NCI-H446 (cell line): ENCODE measurements around the gene TAF15.
A peak's percentile ranks its signal among the peaks of the same experiment; 100 is the strongest.

Experiments used
- DNase-seq, 2 experiments: peaks; one replicate each; lab custom pipeline; 2025; lab: John Stamatoyannopoulos, UW

TAF15 gene

GRCh38 chr17:35786941-35787432, 22.3 kb upstream of the TAF15 start:
- no peak for DNase-seq

GRCh38 chr17:35788477-35789368, 20.6 kb upstream of the TAF15 start:
- no peak for DNase-seq

DNA sequence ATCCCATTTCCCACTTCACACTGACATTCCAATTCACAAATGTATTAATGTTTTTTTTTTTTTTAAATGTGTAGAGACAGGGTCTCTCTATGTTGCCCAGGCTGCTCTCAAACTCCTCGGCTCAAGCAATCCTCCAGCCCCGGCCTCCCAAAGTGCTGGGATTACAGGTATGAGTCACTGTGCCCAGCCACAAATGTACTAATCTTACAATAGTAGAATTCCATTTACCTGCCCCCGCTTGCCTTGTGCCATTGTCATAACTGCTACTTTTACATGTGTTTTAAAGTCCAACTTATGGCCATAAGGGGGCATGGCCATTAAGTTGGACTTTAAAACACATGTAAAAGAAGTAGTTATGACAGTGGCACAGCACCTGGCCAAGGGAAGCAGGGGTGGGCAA, 18.4 kb upstream of the TAF15 start:
- DNase-seq: no peak

DNA sequence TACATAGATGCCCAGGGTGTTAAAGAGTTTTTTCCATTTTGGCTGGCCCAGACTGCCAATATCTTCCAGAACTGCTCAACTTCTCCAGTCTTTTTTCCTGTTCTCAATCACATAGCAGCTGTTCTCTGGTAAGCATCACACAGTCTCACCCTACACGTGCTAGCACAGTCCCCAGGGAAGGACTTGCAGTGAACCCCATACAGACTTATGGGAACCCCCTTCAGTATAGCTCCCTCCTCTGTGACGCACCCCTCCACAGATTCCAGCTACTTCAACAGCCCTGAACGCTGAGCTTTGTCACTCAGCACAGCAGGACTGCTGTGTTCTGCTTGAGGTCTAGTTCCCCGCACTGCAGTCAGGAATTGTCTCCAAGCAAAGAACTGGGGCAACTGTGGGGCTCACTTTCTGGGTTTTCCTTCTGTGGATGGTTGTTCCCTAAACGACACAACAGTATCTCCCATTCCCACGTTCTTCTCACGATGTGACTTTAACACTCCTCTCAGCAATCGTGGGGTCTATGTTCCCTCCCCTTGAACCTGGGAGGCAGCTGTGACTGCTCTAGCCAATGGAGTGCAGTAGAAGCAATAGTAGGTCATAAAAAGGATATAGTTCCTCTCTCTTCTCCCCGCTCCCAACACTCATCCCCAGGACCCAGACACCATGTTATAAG, 17.5 kb upstream of the TAF15 start:
- DNase-seq: no peak

- no peak for DNase-seq
Measured at GRCh38 chr17:35793257-35793656, 16.0 kb upstream of the TAF15 start.

DNA sequence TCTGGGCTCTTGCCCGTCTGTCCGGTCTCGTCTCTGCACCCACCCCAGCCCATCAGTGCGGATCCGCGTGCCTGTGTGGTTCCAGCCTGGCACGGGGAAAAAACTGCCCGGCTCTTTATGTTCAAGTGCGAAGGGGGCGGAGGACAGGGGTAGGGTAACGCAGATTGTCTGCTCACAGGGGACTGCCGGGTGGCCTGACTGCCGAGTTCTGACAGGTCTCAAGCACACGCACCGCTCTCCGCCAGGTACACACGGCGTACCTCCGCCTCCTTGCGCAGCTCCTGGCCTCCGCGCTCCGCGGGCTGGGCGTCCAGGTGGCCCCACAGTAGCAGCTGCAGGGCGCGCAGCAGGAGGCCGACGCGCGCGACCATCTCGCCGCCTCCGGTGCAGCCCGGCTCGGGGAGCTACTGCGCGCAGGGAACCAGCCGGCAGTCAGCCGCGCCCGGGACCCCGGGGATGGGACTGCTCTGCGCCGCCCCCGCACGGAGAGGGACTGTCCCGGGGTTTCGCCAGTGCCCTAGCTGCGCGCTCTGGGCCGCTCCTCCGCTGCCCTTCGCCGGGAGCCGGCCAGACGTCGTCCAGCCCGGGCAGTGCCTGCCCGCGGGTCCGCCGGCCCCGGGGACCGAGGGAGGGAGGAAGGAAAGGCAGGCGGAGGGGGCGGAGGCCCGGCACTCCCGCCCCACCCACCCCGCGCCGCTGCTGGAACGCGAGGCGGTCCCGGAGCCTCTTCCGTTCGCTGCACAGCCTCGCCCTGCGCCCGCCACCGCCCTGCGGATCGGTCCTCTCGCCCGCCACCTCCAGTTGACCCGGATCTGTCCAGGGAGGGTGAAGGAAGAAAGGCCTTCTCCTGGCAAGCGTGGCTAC, 14.0 kb upstream of the TAF15 start, which contains the start of gene MMP28:
Gene MMP28, minus strand, starts transcription at position 635 of the 864 bp plus-strand sequence. Its CDS starts 264 bp downstream, at position 371.
- DNase-seq: no peak

GRCh38 chr17:35795871-35796265, 13.4 kb upstream of the TAF15 start:
- DNase-seq: no peak

DNA sequence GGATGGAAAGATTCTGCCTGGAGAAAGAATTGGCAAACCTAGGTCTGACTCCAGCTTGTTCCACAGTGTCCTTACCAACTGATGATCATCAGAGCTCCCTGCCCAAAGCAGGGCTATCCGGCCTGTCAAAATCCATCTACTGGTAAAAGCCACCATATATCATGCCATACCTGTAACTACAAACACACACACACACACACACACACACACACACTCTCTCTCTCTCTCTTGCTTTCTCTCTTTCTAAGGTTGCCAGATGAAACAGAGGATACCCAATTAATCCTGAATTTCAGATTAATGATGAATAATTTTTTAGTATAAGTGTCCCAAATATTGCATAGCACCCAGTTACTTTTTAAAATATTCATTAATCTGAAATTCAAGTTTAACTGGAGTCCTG, 12.3 kb upstream of the TAF15 start:
- no peak for DNase-seq

DNA sequence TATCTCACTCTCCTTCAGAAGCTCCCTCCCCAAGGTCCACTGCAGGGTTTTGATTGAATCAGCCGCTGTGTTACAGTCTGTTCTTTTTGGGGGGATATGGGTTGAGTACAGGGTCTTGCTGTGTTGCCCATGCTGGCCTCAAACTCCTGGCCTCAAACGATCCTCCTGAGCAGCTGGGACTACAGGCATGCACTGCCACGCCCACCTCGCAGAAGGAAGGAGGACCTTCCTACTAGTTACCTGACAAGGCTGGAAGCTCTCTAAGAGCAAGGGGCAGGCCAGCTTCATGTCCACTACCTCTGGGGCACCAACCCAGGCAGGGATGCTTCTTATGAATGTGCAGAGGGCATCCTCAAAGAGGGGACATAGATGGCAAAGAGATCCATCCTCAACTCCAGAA, 11.9 kb upstream of the TAF15 start:
- no peak for DNase-seq

- no peak for DNase-seq
Measured at GRCh38 chr17:35797918-35798317, 11.4 kb upstream of the TAF15 start.

DNA sequence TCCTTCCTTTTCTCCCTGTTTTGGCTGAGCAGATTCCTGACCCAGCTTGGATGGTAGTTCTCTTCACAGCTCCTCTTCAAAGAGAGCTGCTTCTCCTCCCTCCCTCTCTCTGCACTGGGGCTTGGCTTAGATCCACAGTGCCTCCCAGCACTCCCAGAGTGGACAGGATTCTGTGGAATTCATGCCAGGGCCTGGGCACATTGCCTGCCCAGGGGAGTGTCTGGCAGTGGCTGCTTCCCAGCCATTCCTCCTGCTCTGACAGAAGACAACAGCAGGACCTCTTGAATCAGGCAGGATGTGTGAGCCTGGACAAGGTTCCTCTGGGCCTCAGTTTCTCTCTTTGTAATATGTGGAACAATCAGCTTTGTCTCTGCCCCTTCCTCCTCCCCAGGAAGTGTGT, 9.3 kb upstream of the TAF15 start:
- DNase-seq: peak; percentile 90 to 95

DNA sequence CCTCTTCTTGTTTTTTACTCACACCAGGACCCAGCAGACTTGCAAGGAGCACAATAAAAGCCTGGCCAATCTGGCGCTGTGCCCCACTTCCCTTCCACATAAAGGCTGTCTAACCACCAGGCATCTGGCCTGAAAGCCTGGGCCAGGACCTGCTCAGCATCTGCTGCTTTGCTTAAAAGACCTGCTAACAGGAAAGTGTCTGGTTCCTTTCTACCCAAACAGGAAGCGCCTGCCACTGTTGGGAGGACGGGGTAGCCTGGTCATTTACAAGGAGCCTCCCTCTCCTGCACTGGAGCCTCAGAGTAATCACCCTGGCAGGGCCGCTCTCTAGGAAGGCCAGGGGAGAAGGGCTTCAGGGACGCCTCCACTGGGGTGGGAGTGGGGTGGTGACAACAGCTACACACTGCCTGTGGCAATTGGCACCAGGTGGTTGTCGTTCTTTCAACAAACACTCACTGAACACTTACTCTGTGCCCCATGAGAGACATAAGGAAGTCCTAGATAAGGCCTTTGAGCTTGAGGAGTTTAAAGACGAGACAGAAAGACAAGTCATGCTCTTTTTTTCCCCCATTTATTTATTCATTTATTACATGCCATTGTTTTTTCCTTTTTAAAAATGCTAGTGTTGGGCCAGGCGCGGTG, 7.6 kb upstream of the TAF15 start:
- peak; percentile 94 to 96 for DNase-seq

GRCh38 chr17:35804658-35805192, 4.6 kb upstream of the TAF15 start:
- peak; percentile 60 to 81 for DNase-seq

DNA sequence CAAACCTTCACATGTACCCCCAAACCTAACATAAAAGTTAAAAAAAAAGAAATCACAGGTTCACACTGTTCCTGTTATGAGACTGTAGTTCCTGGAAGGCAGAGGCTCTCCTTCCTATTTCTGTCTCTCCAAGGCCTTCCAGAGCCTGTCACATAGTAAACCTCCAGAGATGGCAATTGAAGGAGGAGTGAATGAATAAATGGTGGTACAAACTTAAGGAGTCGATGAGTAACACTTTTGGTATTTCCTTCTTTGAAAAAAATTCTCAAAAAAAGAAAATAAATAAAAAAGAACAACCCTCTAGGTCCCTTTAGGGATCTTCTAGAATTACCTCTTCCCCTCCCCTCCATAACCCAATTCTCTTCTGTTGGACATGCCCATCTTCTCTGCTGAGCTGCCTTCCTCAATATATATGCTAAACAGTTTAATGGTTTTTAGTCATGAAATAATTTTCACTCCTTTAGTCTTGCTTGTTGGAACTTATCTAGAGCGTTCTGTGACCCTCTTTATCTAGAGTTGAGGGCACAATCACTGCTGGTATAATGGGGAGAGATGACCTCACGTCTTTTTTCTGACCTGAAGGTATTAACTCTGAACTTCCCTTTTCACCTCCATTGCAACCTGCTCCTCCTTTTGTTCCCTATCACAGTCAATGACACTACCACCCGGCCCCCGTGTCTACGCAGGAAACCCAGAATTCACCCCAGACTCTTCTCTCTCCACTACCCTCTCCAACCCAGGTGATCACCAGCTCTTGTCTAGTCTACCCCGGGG, 1.7 kb upstream of the TAF15 start:
- DNase-seq: no peak

DNA sequence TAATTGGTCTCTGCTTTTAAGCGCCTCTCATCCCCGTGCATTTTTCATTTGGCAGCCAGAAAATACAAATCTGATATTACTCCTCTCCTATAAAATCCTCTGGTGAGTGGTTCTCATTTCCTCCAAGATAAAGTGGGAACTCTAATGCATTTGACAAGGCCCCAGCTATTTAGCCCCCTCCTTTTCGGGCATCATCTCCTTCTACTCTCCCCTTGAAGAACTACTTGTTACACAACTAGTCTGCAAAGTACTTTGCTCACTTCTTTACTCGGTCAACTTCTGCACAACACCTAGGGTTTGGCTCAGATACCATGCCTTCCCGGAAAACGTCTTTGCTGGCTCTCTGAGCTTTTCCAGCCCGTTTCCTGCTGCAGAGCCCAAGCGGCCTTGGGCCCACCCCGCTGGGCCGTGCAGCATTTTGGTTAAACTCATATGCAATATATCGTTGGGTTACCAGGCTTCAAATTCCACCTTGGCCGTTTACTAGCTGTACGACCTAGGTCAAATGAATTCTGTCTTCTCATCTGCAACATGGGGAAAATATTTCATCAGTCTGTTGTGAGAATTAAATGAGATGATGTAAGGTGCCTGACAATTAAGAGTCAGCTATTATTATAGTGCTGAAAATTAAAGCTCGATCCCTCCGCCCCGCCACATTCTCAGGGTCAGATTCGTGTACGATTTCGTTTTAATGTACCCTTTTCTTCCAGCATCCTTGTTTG, 883 bp upstream of the TAF15 start:
- DNase-seq: no peak

GRCh38 chr17:35809855-35810461, 674 bp downstream of the TAF15 start:
- DNase-seq: no peak

DNA sequence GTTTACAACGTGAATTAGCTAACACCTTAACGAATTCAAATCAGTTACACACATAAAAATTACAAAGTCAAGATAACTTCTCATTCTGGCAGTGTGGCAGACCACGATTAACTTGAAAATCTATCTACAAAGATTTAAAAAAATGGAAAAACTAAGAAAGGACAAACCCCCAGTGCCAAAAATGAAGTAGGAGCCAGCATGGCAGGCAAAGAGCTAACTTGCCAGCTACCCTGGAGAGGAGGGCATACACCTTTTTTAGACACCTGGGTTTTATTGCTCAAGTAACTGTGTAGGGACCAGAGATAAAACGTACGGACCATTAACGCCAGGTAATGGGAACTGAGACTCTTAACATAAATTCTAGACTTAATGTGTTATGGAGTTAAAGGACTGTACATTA, 2.5 kb downstream of the TAF15 start:
- DNase-seq: no peak

DNA sequence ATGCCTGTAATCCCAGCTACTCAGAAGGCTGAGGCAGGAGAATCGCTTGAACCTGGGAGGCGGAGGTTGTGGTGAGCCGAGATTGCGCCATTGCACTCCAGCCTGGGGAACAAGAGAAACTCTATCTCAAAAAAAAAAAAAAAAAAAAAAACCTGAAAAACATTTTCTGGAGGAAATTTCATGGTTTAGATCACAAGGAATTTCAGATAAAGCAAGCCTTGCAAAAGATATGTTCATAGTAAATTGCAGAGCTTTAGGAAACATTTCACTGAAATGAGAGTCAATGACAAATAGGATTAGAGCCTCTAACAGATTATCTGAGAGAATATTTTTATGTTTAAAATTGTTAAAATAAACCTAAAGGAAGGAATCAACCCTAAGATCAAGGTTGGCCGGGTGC, 3.2 kb downstream of the TAF15 start:
- no peak for DNase-seq

DNA sequence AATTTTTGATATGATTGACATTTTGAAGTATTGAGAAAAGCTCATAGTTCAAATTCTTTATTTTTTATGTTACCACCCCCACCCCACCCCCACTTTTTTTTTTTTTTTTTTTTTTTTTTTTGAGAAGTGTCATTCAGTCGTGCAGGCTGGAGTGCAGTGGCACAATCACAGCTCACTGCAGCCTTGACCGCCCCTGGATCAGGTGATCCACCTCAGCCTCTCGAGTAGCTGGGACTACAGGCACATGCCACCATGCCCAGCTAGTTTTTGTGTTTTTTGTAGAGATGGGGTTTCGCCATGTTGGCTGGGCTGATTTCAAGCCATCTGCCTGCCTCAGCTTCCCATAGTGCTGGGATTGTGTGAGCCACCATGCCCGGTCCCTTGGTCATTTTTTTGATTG, 7.4 kb downstream of the TAF15 start:
- DNase-seq: no peak

- DNase-seq: no peak
Measured at GRCh38 chr17:35817196-35817595, 7.9 kb downstream of the TAF15 start.
